NT2/D1 (cell line): ENCODE data around the gene SCCPDH.
"Not testable (repeated sequence)": the region's sequence is repeated elsewhere in the genome, so short reads cannot be mapped to it uniquely, and the experiment has no call there.

ENCODE experiments used
- YY1 ChIP-seq: IDR thresholded peaks from 2 replicates; pipeline ENCODE4 v1.6.1; 2011; ENCODE audit not compliant: insufficient read length, insufficient read depth
- ZNF274 ChIP-seq: IDR thresholded peaks from 2 replicates; pipeline ENCODE4 v1.6.1; 2011; ENCODE audit warnings: mild to moderate bottlenecking, low read depth, low read length

DNA sequence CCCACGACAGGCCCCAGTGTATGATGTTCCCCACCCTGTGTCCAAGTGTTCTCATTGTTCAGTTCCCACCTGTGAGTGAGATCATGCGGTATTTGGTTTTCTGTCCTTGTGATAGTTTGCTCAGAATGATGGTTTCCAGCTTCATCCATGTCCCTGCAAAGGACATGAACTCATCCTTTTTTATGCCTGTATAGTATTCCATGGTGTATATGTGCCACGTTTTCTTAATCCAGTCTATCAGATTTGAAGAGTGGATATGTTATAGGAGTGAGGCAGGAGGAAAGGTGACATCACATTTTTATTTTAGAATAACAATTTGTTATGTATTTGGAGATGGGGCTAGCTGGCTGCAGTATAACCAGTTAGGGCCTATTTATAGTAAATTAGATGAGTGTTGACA, 7.7 kb downstream of the SCCPDH start:
- TF ChIP-seq ZNF274, YY1: not testable (repeated sequence)
